GM18520 (cell line): Measurements from ENCODE around the gene MRPS18A.
"Not testable (repeated sequence)": the region's sequence is repeated elsewhere in the genome, so short reads cannot be mapped to it uniquely, and the experiment has no call there.

ENCODE experiments used
- ATAC-seq: cut with Tn5 transposase; IDR thresholded peaks from one replicate; pipeline ENCODE4 v1.9.1; 2021; ENCODE audit not compliant: unreplicated experiment

Gene MRPS18A

DNA sequence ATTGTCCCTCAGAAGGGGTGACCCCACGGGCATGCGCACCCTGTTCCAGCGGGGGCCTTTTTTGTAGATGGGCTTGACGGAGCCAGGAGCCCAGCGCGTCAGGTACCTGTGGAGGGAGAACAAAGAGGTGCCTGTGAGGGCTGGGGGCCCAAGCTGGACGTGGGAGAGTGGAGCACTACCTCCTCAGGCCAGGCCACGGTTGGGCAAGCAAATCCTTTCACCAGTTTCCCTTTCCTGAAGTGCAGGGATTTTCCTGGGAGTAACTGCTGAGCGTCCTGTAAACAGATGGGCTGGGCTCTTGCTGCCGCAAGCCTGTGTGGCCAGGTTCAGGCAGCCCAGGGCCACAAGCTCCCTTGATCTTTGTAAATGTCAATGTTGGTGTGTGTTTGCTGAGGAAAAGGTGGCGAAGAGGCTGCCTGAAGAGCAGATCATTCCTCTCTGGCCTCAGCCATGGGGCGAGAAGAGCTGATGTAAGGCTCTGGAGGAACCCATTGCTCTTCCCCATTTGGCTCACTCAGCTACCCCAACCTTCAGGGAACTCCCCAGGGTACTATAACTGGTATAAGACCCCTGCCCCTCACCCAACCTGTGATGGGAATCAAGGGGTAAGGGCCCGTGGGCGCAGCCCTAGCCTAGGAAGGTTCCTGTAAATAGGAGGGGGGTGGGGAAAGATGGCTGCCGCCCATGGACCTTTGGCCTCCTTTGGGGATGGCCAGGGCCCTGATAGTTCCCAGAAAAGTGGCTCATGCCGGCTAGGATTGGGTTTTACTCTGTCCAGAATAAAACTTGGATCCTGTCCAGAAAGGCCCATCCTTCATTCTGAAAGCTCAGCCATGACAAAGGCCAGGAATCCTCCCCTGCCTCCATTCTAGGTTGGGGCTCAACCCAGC, 15.5 kb downstream of the MRPS18A start:
- ATAC-seq = no peak

GRCh38 chr6:43671011-43671800, 16.4 kb downstream of the MRPS18A start:
- no peak for ATAC-seq

DNA sequence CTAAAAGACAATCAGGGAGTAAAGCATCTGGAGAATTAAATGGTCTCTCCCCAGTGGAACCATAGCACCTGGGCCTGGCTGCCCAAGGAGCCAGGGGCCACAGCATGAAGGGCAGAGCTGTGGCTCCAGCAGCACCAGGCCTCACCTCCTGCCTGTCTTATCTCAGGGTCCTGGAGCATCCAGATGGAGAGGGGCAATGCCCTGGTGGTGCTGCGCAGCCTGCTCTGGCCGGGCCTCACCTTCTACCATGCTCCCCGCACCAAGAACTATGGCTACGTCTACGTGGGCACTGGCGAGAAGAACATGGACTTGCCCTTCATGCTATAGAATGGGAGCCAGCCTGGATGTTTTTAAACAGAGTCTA, 17.0 kb downstream of the MRPS18A start:
- ATAC-seq = no peak

- ATAC-seq = no peak
Observed at GRCh38 chr6:43669922-43670622, 17.5 kb downstream of the MRPS18A start.

DNA sequence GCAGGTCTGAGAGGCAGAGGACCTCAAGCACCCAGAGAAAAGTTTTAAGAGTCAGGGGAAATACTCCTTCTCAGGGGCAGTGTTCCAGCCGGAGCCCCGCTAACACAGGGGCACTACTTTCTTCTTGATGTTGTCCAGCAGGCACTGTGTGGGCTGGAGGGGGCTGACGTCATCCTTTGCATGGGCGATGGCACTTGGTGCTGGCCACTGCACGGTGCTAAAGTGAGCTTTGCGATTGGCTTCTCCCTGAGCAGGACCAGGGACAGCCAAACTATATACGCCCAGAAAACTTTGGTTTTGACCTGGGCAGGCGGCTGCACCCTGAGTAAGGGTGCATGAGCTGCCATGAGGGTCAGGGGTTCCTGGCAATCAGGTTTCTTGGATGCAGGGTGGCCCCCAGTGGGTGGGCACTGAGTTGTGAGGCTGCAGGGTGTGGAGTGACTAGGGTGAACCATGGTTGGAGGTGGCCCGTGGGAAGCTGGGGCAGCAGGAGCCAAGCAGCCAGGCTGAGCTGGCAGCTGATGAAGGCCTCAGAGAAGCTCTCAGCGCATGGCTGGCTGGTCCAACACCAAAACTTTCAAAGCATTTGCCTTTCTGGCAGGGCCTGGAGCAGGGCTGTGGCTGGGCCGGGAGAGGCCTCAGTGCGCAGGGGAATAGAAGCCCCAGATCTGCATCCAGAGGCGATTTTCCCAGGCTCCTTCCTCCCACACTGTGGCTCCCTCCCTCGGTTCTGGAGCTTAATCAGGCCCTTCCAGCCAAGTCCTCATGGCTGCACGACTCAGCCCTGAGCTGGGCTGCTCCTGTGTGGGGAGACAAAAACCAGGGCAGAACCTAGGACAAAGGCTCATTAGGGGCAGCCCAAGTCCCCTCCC, 18.3 kb downstream of the MRPS18A start:
- ATAC-seq = no peak

GRCh38 chr6:43668151-43669028, 19.2 kb downstream of the MRPS18A start:
- no peak for ATAC-seq

- ATAC-seq = no peak
Observed at GRCh38 chr6:43667245-43668150, 20.1 kb downstream of the MRPS18A start.

DNA sequence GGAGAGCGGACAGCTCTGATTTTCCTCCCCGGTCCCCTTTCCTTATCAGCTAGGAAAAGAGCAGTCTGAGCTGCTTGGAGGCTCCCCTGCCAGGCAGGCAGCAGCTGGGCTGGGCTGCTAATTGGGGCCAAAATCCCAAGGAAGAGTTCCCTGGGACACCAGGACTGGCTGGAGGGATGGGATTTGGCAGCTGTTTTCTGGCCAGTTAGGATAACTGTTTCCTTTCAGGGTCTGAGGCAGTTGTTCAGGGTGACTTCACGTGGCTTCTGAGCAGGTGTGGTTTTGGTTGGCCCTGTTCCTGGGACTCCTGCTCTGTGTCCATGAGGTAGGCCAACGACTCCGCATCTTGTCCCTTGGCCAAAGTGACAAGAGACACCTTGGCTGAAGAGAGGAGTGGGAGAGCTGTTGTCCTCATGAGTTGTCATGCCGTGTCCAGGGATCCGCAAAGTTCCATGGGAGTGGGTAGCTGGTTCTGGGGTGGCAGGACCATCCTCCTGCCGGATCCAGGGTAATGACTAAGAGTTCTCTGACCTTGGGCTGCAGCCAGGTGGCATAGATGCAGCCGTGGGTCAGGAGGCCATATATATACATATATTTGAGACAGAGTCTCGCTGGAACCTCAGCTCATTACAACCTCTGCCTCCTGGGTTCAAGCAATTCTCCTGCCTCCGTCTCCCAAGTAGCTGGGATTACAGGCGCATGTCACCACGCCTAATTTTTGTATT, 21.2 kb downstream of the MRPS18A start:
- ATAC-seq = no peak

GRCh38 chr6:43665376-43665775, 22.2 kb downstream of the MRPS18A start:
- ATAC-seq = no peak

- not testable (repeated sequence) for ATAC-seq
Observed at GRCh38 chr6:43662948-43663347, 24.6 kb downstream of the MRPS18A start.

- no peak for ATAC-seq
Observed at GRCh38 chr6:43658161-43658560, 29.4 kb downstream of the MRPS18A start.

DNA sequence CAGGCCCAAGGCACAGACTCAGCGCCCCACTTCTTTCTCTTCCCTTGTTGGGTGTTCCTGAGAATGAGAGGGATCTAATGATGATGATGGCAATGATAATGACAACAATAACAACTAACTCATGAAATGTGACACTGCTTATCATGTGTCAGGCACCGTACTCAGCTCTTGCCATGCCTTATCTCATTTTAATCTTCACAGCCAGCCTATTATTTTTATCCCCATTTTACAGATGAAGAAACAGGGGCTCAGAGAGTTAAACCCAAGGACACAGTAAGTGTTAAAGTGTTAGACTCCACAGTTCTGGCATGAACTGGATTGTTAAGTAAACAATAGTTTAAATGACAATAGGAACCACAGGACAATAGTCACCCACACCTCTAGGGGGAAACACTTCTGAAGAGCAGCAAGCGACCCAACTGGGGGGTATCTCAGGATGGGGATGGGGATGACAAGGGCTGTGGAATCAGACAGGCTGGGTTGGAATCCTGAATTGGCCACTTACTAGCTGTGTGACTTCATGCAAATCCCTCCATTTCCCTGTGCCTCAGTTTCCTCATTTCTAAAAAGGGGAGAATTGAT, 30.3 kb downstream of the MRPS18A start:
- no peak for ATAC-seq

DNA sequence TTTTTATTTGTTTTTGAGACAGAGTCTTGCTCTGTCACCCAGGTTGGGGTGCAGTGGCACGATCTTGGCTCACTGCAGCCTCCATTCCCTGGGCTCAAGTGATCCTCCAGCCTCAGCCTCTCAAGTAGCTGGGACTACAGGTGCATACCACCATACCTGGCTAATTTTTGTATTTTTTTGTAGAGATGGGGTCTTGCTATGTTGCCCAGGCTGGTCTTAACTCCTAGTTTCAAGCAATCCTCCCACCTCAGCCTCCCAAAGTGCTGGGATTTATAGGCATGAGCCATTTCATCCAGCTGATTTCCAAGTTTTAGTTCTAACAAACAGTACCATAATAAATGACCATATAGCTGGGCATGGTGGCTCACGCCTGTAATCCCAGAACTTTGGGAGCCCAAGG, 34.8 kb downstream of the MRPS18A start:
- ATAC-seq = not testable (repeated sequence)

GRCh38 chr6:43648248-43648647, 39.3 kb downstream of the MRPS18A start:
- no peak for ATAC-seq

DNA sequence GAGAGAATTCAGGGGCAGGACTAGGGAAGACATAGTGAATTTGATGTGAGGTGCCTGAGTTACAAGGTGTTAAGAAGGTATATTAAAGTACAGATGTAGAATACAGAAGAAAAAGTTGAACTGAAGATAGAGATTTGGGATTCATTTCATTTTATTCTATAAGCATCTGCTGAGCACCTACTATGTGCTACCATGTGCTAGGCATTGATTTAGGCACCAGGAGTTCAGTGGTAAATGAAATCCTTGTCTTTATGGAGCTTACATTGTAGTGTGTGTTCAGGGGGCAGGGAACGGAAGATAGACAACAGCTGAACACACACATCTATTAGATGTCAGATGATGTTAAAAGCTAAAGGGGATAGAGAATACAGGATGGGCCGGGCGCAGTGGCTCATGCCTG, 40.0 kb downstream of the MRPS18A start:
- ATAC-seq = no peak

DNA sequence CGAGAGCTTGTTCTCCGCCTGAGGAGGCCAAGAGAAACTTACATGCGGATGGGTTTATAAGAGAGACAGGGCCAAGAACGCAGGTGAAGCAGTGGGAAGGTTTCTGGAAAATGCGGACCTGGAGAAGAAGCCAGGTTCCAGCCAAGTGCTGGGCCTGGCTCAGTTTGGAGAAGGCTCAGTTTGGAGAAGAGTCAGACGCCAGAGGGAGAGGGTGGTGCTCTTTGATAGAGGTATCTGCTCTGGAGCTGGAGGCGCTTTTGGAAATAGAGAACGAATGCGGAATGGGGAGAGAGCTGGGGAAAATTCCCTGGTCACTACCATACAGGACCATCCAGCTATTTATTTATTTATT, 42.0 kb downstream of the MRPS18A start:
- no peak for ATAC-seq

GRCh38 chr6:43644940-43645612, 42.5 kb downstream of the MRPS18A start, which contains the start of gene RSPH9:
RSPH9 (plus strand) TSS chr6:43645036; CDS start chr6:43645099, 63 bp downstream.
- no peak for ATAC-seq
